Left kidney (tissue), 2 donors: ENCODE results near the gene RICTOR. TPM values are rescaled to one million over a fixed set of nuclear protein-coding genes. Genes with fewer than 3 reads are reported as not detected.

Experiments used
- DNase-seq: peaks from one replicate; pipeline ENCODE4 v3.0.0-alpha.2; 2013
- polyA plus RNA-seq: library from polyadenylated mRNA; unstranded; fragments of 120-200 nt; gene quantifications from one replicate; pipeline ENCODE4 v1.2.1, GENCODE V29; 2013; ENCODE audit not compliant: insufficient read length

The RICTOR gene
- polyA plus RNA-seq, 1 donor = 33.0 TPM

DNA sequence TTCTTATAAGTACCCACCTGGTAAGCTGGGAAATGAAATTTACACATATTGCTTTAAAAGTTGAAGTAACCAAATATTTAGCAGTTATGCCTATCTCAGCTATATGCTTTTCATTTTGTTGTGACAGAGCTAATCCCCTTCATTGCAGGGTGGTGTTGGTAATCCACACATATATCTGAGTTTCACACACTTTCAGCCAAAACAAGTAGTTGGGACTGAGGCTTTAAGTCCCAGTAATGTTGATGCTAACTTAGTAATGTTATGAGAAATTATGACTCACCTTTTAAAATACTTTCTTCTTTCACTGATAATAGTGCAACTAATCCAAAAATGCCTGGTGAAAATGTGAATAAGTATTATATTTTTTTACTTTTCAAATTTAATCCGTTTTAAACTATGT lies 19.2 kb upstream of the RICTOR start:
- no peak for DNase-seq

DNA sequence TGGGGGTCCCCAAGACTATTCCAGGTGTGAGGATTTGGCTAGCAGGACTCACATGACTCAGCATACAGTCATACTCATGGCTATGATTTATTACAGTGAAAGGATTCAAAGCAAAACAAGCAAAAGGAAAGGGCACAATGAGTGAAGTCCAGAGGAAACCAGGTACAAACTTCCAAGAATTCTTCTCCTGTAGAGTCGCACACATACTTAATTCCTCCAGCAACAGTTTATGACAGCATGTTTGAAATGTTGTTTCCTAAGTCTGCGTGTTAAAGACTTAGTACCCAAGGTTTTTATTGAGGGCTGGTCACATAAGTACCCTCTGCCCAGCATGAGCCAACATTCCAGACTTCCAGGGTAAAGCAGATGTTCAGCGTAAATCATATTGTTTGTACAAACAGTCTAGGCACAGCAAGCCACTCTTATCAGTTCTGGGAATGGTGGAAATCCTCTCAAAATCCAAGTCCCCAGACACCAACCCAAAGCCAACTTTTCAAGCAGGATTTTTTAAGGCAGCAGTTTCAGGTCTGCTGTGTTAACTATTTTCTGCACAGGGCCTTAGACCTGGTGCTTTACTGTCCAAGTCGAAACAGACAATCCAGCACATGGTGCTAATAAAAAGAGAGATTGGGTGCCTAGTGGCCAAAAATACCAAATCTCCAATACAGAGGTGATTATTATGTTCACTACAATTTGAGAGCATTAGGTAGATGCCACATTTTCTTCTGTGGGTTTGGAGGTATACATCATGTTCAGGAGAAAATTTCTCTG lies 18.6 kb upstream of the RICTOR start:
- no peak for DNase-seq

DNA sequence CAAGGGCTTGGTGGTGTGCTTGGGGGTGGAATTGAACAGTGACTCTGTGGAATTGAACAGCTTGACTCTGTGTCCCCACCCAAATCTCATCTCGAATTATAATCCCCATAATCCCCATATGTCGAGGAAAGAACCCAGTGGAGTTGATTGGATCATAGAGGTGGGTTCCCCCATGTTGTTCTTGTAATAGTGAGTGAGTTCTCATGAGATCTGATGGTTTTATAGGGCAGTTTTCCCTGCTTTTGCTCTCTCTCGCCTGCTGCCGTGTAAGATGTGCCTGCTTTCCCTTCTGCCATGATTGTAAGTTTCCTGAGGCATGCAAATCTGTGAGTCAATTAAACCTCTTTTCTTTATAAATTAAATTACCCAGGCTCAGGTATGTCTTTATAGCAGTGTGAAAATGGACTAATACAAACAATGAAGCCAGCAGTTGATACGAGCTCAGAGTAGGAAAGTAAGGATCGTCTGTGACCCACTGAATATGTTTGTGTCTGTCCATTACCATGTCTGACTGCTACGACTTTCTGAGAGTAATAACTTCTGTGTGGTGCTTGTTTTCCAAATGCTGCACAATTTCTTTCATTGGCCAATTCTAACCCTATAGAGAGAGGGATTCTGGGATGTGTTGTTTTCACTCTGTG lies 17.9 kb upstream of the RICTOR start:
- no peak for DNase-seq

DNA sequence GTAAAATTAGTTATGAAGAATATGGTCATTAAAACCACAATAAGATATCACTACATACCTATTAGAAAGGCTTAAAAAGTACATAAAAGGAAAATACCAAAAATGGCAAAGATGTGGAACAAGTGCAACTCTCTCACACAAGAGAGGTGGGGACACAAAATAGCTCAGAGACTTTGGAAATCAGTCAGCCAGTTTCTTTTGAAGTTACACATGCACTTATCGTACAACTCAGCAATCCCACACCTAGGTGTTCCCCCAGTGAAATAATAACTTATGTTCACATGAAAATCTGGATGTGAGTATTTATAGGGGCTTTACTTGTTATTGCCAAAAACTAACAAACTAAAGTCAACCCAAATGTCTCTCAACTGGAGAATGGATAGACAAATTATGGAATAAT lies 9.8 kb upstream of the RICTOR start:
- DNase-seq = no peak

DNA sequence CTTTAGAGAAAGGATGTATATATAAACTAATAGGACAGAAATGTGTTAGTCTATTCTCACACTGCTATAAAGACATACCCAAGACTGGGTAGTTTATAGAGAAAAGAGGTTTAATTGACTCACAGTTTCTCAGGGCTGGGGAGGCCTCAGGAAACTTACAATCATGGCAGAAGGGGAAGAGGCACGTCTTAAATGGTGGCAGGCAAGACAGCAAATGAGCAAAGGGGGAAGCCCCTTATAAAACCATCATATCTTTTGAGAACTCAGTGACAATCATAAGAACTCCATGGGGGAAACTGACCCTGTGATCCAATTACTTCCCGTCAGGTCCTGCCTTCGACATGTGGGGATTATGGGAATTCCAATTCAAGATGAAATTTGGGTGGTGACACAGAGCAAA lies 8.8 kb upstream of the RICTOR start:
- DNase-seq = no peak

DNA sequence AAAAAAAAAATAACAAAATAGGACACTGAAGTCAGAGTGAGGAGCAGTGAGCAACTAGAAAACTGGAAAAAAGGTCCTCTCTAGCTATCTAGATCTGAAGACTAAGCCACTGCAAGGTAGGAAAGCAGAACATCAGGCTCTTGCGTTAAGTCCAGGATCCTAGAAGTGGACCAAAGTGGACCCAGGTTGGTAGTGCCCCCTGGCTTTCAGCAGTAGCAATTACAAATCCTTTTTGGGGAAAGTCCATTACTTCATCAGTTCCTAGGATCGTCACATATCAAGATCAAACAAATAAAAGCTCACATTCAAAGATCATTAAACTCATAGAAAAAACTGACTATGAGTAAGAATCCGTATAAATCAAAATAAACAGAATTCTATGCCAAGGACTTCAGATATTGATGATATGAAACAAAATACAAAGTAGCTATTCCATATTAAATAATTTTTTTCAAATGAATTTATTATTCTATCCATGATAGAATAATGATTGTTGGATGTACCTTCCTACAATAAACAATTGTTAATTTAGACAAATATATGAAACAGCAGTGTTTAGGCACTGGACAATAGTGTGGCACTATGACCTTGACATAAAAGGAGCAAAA lies 6.5 kb upstream of the RICTOR start:
- DNase-seq = no peak

DNA sequence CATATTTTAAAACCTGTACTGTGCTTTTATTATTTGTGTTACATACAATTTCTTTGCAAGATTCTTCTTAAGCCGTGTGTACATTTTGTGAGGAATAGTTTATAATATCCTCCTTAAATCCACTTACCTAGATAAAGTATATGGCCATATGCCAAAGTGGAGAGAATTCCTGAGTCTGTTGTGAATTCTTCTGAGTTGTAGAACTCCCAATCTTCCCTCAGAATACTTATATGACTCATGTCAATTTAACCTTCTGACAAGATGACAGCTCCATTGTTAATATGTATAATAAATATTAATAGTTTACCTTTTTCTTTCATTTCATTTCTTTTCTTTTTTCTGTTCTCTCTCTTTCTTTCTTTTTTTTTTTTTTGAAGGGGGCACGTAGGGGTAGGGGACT lies 6.0 kb upstream of the RICTOR start:
- no peak for DNase-seq

DNA sequence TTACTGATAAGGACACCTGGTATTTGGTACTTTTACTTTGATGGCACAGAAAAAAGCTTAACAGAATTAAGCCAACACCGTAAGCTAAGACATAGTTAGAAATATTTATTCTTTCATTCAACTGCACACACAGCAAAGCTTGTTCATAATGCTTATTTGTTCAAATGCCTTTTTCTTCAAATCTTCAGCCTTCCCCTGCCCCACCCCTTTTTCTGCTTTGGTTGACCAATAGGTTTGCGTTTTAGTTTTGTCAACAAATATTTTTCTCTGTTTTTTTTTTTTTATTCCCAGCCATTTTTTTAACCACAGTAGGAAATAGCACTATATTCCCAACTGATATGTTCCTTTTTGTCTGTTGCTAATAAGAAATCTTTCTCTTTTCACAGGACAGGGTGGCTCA lies 4.9 kb upstream of the RICTOR start:
- no peak for DNase-seq

DNA sequence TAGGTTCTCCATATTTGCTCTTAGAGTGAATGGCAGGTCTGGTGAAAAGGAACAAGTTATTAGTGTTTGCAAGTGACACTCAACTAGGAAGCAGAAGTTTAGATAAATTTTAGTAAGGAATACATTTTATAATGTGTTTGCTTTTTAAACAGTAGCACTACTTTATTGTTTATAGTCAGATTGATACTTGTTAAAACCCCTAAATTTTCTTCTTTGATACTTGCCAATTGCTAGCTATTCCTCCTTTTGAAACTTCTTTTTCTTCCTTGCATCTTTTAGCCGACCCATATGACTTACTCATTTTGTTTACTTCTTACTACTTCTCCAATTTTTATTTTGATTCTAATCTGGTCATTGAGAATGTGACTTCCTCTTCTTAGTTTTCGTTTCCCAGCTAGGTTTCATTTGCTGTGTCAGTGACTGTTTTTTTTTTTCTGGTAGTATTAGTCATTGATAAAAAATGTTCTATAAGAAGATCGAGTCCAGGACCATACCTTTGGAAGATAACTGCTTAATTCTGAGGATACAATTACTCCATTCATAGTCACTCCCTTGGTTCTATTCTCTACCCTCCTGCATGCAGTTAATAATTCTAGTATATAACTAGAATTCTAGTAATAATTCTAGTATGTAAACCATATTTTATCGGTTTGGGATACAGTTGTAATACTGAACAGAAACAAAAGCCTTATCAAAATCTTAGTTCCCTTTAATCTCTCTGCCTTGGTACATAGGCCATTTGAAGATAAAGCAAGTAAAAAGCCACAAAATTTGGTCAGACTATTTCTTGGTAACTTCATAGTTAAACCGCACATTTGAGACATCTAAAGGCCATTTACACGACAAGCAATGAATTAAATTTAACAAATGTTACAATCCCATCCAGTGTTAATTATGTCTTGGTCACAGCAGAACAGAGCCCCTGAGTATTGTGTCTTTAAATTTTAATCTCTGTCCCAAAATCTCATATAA lies 2.8 kb upstream of the RICTOR start:
- no peak for DNase-seq

DNA sequence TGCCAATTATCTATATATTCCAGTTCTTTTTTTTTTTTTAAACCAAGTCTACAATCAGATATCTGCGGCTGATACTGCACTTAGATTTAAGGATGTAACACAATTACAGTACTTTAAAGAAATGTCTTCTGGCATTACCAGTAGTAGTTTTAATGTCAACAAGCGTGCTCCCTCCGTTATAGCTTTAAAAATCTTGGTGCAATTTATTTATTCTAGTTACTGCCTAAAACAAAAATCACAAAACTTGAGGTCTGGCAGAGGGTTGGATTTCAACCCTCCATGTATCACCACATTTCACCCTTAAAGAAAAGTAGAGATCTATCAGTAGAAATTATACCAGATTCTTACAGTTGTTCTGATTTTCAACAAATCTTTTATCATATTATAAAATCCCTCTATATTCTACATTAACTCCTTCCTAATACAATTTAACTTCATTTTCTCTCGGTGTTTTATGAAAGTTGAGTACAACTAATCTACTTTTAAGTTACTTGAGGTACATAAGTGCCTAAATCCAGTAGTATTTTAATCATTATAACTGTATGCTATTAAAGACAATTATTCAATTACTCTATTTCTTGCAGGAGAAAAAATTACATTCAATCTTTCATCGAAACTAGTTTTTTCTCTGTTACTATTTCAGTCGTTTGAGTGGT lies 2.0 kb upstream of the RICTOR start:
- DNase-seq = no peak

DNA sequence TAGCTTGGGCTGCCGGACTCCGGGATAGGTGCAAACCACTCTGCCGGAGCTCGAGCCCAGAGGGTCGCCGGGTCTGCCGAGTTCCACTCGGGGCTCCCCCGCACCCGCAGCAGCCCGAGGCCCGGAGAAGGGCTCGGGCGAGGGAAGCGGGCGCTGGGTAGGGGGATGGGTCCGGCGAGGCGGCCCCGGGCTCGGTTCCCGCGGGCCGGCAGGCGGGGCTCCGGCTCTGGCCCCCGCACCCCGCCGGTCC lies 507 bp downstream of the RICTOR start:
- DNase-seq = no peak

DNA sequence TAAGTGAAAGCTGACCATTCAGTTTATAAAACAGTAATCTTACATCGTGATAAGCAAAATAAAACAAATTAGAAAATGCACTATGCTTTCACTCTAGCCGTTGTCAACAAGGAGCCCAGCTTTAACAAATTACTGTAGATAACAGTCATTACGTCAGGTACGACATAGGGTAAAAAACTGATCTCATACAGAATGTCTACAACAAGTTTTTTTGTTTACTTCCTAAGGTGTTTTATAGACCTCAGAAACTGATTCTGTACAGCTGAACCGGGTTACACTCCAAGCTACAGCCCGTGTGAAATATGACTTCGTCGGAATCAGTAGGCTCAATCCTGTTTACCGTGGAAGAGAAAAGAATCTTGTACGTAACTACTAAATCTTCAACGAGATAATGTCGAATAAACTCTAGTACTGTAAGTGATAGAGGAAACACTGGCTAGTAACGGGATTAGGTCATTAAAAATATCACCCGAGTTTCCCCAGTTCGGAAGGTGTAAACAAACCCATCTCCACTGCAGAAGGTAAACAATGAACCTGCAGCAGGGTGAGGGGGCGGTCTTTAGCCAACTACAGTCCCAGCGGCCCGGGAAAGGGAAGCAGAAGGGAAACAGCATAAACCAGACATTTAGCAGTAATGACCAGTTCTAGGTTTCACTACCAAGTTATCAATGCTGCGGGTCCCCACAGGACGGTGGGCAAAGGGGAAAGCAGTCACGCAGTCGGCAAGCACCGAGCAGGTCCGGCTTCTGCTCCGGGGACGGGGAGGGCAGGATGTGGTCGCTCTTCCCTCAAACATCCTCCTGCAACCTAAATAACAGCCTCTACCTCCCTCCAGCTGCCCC lies 1.1 kb downstream of the RICTOR start:
- peak; percentile 53 for DNase-seq

DNA sequence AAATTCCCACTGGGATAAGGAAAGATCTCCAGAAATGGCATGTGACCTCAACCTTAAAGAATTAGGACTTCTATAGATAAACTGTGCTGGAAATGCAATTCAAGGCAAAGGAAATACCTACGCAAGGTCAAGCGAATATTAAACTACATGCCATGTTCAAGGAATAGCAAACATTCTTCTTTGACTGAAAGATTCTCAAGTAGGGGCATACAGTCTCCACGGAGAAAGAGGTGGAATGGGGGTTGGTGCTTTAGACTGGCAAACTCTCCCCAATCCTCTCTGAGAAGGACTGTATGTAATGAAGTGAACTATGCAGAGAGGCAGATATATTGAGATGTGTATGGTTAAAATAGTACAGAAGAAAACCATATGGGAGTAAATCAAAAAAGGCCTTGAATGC lies 6.1 kb downstream of the RICTOR start:
- DNase-seq = no peak

DNA sequence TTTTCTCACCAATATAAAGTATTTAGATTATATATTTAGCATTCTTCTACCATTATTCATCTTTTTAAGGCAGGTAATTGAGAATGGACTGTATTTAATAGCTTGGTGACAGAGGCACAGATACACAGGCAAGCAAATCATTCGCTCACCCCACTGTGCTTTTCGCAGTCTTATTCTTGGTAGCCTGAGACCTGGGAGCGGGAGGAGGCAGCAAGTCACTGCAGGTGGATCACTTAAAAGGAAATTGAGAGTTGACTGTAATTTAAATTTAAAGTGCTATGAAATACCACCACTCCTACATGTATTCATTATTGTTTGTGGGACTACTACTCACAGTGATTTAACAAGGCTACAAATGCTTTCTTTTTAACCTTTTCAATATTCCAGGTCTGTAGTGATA lies 9.7 kb downstream of the RICTOR start:
- DNase-seq = no peak

DNA sequence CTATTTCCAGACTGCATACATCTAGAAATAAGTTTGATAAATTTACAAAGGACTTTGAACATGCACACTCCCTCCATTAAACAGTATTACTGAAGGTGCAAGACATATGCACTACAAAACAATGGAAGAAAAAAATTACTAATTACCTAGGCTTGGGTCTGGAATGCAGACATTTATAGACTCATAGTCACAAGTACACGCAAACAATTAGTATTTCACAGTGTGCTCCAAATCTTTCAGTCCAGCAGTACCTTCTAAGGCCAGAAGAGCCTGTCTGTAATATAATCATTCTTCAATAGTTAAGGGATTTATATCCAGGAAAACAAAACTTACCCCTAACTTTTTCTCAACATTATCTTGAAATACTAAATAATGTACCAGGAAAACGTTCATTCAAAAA lies 11.2 kb downstream of the RICTOR start:
- DNase-seq = no peak

DNA sequence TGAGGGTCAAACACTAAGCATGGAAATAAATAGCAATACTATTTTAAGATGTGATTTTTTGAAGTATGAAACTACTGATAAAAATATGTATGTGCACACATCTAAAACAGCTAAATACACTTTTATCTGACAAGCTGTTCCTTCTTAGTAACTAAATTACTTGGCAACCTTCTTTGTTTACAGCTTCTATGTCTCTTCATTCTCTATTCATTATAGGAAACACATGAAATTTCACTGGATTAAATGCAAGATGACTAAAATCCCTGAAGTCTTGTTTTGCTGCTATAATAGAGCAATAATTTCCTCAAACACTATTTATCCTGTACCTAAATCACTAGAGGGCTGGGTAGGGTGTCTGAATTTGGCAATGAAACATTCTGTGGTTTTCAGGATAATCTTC lies 11.7 kb downstream of the RICTOR start:
- no peak for DNase-seq

DNA sequence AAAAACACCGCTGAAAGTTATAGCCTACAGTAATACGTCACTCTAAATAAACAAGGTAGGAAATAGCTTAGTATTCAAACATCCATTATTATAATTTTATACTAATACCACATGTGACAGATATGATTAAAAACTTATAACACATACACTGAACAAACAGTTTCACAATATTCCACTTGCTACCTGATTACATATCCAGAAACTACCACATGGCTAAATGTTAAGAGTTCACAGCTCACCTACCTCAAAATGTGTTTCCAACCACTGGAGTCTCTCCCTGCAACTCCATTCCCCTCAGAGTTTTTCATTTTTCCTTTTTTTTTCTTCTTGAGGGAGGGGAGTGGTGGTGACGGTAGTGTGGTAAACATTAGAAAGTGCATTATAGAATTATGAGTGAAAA lies 12.1 kb downstream of the RICTOR start:
- DNase-seq = no peak

DNA sequence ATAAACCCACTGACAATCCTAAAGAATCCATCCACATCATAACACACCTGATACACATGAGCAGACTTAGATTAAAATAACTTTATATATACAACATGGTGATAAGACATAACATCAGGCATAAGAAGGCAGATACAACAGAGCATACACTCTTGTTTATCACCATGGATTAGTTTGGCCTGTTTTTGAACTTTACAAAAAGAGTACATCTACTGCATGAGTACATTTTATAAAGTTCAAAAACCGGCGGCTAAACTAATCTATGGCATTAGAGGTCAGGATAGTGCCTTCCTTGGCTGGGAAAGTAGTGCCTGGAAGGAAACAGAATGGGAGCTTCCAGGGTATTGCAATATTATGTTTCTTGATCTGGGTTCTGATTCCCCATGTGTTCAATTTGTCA lies 15.1 kb downstream of the RICTOR start:
- DNase-seq = no peak

DNA sequence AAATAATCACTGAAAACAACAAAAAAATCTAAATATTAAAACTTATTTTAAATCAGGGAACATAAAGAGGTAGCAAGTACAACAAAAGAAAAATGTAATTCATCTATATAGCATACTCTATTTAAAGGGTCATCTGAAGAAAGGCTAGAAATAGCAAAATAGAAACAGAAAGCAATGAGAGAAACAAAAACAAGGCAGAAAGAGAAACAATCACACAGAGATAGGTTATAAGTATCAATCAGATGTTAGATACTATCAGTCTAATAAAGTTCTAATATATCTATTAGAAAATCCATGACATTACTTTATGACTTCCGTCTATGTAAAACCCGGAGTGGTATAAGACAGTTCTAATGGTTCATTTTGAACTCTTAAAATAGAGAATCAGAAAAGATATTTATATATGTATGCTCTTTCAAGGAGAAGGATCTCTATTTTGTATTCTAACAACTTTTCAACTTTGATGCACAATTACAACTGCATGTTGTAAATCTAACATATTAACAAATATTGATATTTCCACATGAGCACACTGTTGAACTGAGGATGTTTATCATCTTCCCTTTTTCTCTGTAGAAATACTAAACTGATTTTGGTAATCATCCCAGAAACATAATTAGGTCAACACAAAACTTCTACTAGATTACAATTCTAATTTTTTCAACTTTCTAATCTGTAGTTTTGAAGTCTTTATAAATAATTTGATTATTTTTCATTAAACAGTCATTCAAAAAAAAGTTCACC lies 15.8 kb downstream of the RICTOR start:
- no peak for DNase-seq

DNA sequence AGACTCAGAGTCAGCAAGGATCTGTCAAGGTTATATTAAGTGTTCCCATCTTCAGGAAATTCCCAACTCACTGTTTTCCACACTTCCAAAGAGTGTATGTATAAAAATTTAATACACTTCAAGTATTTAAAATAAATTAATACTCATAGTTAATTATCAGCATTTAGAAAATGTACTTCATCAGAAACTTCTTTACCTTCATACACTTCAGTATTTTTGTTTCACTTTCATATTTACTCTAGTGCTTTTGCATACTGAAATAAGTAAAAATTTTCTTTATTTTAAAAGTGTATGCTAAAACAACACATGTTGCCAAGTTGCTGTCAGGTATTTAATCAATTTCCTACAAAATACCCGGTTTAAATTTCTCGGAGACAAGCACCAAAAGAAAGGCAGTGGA lies 16.5 kb downstream of the RICTOR start:
- no peak for DNase-seq
